Loucy (cell line): ENCODE measurements around the gene IFNGR1.

Experiments used
- H2AFZ ChIP-seq: fragments of 200-600 bp; sonication (generic); 2 replicates; pipeline ENCODE4 v1.6.0; 2016; ENCODE audit warnings: antibody characterized with exemption, mild to moderate bottlenecking, low read length, moderate library complexity
- H3F3A ChIP-seq: fragments of 200-600 bp; 2 replicates; pipeline ENCODE4 v1.6.0; 2016; ENCODE audit warnings: antibody characterized with exemption, low read depth, mild to moderate bottlenecking
- H3K27me3 ChIP-seq: fragments of 200-600 bp; sonication (generic); 2 replicates; pipeline ENCODE4 v1.6.1; 2014; ENCODE audit warnings: low read length, mild to moderate bottlenecking; ENCODE audit not compliant: insufficient read depth, poor library complexity, severe bottlenecking
- H3K36me3 ChIP-seq: fragments of 200-600 bp; sonication (generic); 2 replicates; pipeline ENCODE4 v1.6.1; 2016; ENCODE audit warnings: low read length; ENCODE audit not compliant: insufficient read depth
- H3K4me1 ChIP-seq: fragments of 200-600 bp; sonication (generic); 2 replicates; pipeline ENCODE4 v1.5.1; 2014; ENCODE audit warnings: low read length, mild to moderate bottlenecking; ENCODE audit not compliant: insufficient read depth, poor library complexity, severe bottlenecking
- H3K4me2 ChIP-seq: fragments of 200-600 bp; sonication (generic); 2 replicates; pipeline ENCODE4 v1.6.0; 2014; ENCODE audit warnings: antibody characterized with exemption, low read length, low read depth, mild to moderate bottlenecking; ENCODE audit not compliant: poor library complexity, severe bottlenecking
- H3K4me3 ChIP-seq: fragments of 200-600 bp; sonication (generic); 2 replicates; pipeline ENCODE4 v1.5.1; 2014; ENCODE audit warnings: low read length, mild to moderate bottlenecking, mixed read lengths; ENCODE audit not compliant: poor library complexity, severe bottlenecking
- H3K79me2 ChIP-seq: fragments of 200-600 bp; sonication (generic); 2 replicates; pipeline ENCODE4 v1.6.1; 2014; ENCODE audit warnings: low read length; ENCODE audit not compliant: insufficient read depth
- H3K9ac ChIP-seq: fragments of 200-600 bp; sonication (generic); 2 replicates; pipeline ENCODE4 v1.6.0; 2014; ENCODE audit warnings: mild to moderate bottlenecking, low read depth, low read length, moderate library complexity; ENCODE audit not compliant: poor library complexity, severe bottlenecking
- H3K9me2 ChIP-seq: fragments of 200-600 bp; sonication (generic); replicated peaks from 2 replicates; pipeline ENCODE4 v1.6.1; 2016; ENCODE audit warnings: low read depth, low read length, mixed read lengths
- H3K9me3 ChIP-seq: fragments of 200-600 bp; sonication (generic); 2 replicates; pipeline ENCODE4 v1.6.1; 2014; ENCODE audit warnings: mild to moderate bottlenecking, antibody characterized with exemption, low read length, low read depth; ENCODE audit not compliant: insufficient read depth
- H4K20me1 ChIP-seq: fragments of 200-600 bp; sonication (generic); 2 replicates; pipeline ENCODE4 v1.6.0; 2014; ENCODE audit warnings: antibody characterized with exemption, low read length, mild to moderate bottlenecking; ENCODE audit not compliant: insufficient read depth, poor library complexity, severe bottlenecking
- EZH2phosphoT487 ChIP-seq: fragments of 200-600 bp; IDR thresholded peaks from 2 replicates; pipeline ENCODE4 v1.6.1; 2018; ENCODE audit warnings: antibody characterized with exemption, mild to moderate bottlenecking, moderate library complexity, borderline replicate concordance
- TF ChIP-seq, protein P1 (sequence below): fragments of 200-600 bp; sonication (generic); conservative IDR thresholded peaks from 2 replicates; pipeline ENCODE4 v1.5.1; 2014; ENCODE audit warnings: mild to moderate bottlenecking, antibody characterized with exemption, low read length

The IFNGR1 gene

GRCh38 chr6:137167702-137168377 is 51.3 kb downstream of the IFNGR1 start:
- Histone ChIP-seq H3K4me1 (peaks cover 17% of the 10 kb centered on the region), H3F3A (no peaks in the 10 kb centered on the region), H3K9me3 (peaks cover 9% of the 10 kb centered on the region; the same call in 1 of the 2 replicates), H3K4me2 (no peak overlapping the region), H3K4me3 (no peak overlapping the region), H3K36me3 (no peaks in the 10 kb centered on the region), H3K9me2 (no peaks in the 10 kb centered on the region), H3K27me3 (no peaks in the 10 kb centered on the region), H2AFZ (no peak overlapping the region), H3K9ac (no peak overlapping the region), H3K79me2 (no peaks in the 10 kb centered on the region), H4K20me1 (no peaks in the 10 kb centered on the region)
- TF ChIP-seq, protein P1, sequence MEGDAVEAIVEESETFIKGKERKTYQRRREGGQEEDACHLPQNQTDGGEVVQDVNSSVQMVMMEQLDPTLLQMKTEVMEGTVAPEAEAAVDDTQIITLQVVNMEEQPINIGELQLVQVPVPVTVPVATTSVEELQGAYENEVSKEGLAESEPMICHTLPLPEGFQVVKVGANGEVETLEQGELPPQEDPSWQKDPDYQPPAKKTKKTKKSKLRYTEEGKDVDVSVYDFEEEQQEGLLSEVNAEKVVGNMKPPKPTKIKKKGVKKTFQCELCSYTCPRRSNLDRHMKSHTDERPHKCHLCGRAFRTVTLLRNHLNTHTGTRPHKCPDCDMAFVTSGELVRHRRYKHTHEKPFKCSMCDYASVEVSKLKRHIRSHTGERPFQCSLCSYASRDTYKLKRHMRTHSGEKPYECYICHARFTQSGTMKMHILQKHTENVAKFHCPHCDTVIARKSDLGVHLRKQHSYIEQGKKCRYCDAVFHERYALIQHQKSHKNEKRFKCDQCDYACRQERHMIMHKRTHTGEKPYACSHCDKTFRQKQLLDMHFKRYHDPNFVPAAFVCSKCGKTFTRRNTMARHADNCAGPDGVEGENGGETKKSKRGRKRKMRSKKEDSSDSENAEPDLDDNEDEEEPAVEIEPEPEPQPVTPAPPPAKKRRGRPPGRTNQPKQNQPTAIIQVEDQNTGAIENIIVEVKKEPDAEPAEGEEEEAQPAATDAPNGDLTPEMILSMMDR, result no peak
- TF ChIP-seq EZH2phosphoT487, result no peak

DNA sequence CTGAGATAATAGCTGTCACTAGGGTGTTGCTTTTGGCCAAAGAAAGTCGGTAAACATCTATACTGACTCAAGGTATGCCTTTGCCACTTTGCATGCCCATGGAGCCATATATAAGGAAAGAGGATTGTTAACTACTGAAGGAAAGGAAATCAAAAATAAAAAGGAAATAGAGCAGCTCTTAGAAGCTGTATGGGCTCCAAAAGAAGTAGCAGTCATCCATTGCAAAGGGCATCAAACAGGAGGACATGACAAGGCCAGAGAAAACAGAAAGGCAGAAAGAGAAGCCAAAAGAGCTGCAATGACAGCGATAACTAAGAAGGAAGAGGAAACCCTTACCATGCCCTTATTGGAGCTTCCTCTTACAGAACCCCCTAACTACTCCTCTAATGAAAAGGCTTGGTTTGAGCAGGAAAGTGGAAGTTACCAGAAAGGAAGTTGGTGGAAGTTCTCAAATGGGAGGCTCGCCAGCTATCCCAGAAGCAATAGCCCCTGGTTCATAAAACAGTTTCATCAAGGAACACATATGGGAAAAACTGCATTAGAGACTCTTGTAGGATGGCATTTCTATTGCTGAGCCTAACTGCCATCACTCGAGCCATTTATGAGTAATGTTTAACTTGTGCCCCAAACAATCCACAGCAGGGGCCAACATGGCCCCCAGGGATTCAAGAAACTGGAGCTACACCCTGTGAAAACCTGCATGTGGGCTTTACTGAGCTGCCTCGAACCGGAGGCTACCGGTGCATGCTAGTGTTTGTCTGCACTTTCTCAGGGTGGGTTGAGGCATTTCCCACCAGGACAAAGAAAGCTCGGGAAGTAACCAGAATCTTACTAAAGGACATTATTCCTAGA is 52.7 kb downstream of the IFNGR1 start:
- Histone ChIP-seq H3K79me2 (no peaks in the 10 kb centered on the region), H3K9ac (no peak overlapping the region), H4K20me1 (no peaks in the 10 kb centered on the region), H2AFZ (peak overlapping the region; percentile 29; the same call in 1 of the 2 replicates), H3K36me3 (no peaks in the 10 kb centered on the region), H3K4me3 (no peak overlapping the region), H3F3A (no peaks in the 10 kb centered on the region), H3K9me2 (no peaks in the 10 kb centered on the region), H3K27me3 (no peaks in the 10 kb centered on the region), H3K9me3 (peaks cover 9% of the 10 kb centered on the region; the same call in 1 of the 2 replicates), H3K4me1 (peaks cover 17% of the 10 kb centered on the region), H3K4me2 (peak overlapping the region; percentile 54)
- TF ChIP-seq, protein P1, result no peak
- TF ChIP-seq EZH2phosphoT487, result no peak

GRCh38 chr6:137165375-137166246 is 53.6 kb downstream of the IFNGR1 start:
- Histone ChIP-seq H3K79me2 (no peaks in the 10 kb centered on the region), H3K4me3 (peak overlapping the region; percentile 28), H3K9ac (no peak overlapping the region), H3K36me3 (no peaks in the 10 kb centered on the region), H3K27me3 (no peaks in the 10 kb centered on the region), H4K20me1 (no peaks in the 10 kb centered on the region), H3K4me1 (peaks cover 17% of the 10 kb centered on the region), H2AFZ (peak overlapping the region; percentile 29; the same call in 1 of the 2 replicates), H3F3A (no peaks in the 10 kb centered on the region), H3K9me2 (no peaks in the 10 kb centered on the region), H3K4me2 (peak overlapping the region; percentile 54), H3K9me3 (peaks cover 9% of the 10 kb centered on the region; the same call in 1 of the 2 replicates)
- no peak for TF ChIP-seq EZH2phosphoT487
- TF ChIP-seq, protein P1, result peak; percentile 90
